ELF-1 (cell line): ENCODE data around the gene GNA14.
A peak's percentile ranks its signal among the peaks of the same experiment; 100 is the strongest.
"Not testable (repeated sequence)": the region's sequence is repeated elsewhere in the genome, so short reads cannot be mapped to it uniquely, and the experiment has no call there.

ENCODE experiments used
- DNase-seq: peaks from one replicate; pipeline ENCODE4 v3.0.0-alpha.2; 2016; ENCODE audit warnings: low read depth, low spot score

Gene GNA14

DNA sequence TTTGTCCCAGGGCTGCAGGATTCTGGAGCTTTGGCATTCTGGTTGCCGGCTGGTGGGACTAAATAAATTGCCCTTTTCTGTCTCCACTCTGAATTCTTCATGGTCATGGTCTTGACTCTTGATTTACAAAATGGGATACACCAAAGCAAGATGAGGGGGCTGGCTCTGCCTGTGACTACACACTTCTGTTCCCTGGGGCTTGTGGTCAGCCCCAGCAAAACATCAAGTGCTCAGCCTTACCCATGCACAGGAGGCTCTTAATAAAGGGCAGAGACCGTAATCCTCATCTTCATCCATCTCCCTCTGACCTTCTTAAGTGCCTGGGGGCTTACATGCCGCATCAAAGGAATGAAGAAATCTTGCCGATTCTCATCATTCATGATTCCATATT is 198.0 kb downstream of the GNA14 start:
- no peak for DNase-seq

DNA sequence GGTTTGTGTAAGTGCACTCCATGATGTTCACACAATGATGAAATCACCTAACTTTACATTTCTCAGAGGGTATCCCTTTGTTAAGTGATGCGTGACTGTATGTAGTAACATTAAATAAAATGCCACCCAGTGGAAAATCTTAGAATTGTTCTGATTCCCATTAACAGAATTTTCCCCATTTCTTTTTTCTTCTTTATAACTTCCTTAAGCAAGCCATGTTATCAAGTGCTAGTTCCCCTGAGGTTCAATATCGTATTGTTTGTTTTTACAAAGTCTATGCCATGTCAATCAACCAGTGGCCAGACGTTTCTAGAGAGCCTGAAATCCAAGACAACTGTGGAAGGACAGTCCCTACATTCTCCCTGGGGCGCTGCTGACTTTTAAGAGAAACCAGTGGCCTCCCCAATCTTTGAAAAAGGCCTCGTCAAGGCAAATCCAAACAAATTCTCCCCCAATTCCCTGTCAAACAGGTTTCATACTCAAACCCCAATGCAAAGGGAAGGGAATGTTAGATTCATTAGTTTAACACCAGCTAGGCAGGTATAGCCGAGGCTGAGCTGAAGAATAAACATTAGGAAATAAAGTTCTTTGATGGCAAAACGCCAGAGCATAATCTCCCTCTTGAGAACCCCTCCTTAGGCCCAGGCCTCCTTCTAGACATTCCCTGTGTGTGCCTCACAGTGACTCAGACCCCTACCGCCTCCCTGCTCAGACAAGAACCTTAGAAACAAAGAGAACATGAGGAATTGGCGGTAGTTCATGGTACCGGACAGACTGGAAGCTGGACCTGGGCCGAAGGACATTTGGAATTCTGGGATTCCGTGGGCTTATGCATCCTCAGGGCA is 198.7 kb downstream of the GNA14 start:
- DNase-seq = no peak

DNA sequence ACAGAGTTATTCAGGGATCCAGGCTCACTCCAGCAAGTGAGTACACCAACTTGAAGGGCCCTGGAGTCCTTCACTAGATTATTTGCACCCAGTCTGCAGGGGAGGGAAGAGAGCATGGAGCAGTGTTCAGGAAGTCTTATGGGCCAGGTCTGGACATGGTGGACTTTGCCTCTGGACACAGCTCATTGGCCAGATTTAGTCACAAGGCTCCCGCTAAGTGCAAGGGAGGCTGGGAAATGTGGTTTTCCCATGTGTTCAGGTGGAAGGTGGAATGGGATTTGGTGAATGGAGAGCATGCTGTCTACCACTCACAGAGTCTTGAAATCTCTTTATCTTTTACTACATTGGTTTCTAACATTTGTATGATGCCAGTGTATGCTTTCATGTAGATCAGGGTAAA is 200.5 kb downstream of the GNA14 start:
- DNase-seq = no peak

DNA sequence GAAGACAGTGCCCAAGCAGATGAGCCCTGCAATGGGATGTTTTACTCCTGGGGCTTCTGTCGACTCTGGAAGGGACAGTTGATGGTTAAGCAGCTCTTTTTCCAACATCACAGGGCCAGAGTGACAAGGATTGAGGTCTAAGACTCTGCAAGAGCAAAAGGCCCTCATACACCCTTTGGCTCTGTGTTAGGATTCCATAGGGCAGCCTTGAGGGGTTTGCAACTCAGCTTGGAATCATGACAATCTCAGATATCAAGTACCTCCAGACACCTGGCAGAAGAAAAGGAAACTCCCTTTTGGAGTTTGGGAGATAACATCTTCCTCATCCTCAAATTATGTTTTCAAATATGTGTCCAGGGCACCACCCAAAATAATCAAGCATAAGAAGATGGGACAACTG is 205.7 kb downstream of the GNA14 start:
- DNase-seq = no peak

DNA sequence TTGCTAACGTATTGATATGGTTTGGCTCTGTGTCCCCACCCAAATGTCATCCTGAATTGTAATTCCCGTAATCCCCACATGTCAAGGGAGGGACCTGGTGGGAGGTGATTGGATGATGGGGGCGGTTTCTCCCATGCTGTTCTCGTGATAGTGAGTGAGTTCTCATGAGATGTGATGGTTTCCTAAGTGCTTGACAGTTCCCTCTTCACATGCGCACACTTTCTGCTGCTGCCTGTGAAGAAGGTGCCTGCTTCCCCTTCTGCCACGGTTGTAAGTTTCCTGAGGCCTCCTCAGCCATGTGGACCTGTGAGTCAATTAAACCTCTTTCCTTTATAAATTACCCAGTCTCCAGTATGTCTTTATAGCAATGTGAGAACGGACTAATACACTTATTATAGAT is 207.0 kb downstream of the GNA14 start:
- not testable (repeated sequence) for DNase-seq

DNA sequence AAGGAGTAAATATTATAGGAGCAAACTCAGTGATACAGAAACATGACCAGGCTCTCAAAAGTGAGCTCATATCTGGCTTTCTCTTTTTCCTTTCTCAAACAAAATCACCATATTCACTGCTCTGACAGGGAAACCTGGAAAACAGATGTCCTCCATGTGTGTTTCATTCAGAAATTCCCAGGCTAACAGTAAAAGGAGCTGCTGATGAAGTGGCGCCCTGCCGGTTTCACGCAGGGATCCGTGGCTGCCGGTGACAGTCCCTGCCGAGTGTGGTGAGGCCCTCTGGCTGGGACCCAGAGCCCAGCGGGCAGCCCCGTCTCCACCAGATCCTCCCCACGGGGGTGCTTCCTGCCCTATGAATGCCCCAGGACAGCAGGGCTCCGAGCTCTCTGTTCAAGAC is 208.1 kb downstream of the GNA14 start:
- peak; percentile 43 for DNase-seq

DNA sequence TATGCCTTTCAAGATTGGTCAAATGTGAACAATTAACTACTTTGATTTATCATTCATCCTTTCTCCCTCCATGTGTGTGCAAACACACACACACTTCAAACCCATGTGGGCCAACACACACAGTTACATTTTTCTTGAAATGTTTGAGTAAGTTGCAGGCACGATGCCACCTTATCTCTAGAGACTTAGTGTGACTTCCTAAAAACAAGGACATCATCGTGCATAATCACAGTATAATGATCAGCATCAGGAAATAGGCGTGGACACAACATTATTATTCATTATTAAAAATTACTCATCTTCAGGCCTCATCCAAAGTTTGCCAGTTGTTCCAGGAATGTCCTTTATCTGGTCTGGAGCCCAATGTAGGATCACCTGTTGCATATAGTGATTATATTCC is 209.5 kb downstream of the GNA14 start:
- DNase-seq = no peak

DNA sequence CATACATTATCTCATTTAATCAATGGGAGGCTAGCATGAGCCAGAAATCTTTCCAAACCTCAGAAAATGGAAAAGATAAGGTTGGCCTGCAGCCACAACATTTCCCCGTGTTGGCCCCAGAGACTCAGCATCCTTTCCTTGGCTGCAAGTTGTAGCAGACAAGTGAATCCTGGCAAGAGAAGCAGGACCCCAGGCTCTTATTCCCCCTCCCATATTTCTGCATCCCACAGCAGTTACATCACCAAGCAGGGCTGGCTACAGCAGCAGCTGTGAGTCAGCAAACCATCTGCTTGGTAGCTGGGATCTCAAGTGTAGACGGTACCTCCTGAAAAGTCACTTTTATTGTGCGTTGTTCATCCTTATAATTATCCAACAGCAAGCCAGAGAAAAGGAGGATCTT is 212.4 kb downstream of the GNA14 start:
- DNase-seq = no peak

DNA sequence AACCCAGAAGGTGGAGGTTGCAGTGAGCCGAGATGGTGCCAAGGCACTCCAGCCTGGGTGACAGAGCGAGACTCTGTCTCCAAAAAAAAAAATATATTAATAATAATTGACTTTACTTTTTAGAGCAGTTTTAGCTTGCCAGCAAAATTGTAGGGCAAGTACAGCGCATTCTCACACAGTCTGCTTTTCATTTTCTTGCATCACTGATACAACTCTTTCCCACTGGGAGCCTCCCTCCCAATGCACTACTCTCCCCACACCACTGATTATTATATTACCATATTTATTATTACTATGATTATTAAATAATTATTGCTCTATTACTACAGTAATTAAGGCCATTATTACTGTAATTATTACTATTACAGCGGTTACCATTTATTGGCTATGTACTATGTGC is 212.8 kb downstream of the GNA14 start:
- DNase-seq = no peak

DNA sequence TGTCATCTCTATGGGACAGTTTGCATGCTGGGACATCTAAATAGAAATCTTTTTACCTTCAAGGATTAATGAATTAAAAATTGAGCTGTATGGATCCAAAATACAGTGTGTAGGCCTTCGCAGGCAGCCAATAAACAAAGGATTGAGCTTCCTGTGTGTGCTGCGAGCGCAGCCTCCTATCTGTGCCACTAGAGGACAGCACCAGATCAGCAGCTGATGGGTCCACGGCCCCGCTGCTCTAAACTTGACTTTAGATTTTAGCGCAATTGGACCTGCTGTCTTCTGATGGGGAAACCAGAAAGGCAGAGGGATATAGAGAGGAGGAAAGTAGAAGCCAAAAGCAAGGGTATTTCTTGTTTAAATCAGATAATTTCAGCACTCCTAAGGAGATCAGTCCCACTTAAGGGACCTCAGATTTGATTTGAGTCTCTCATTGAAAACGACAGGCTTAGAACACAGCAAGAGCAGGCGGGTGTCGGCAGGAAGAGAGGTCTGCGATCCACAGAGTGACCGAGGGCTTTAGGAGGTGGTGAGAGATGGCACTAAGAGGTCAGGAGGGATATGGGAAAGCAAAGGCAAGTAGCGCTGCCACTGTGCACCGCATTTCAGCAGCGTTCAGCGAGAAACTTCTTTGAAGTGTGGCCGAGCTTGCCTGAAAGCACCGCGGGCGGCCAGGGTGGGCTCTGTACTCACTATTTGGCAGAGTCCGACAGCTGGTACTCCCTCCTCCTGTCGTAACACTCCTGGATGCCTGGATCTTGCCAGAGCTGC is 214.3 kb downstream of the GNA14 start:
- peak; percentile 63 for DNase-seq

DNA sequence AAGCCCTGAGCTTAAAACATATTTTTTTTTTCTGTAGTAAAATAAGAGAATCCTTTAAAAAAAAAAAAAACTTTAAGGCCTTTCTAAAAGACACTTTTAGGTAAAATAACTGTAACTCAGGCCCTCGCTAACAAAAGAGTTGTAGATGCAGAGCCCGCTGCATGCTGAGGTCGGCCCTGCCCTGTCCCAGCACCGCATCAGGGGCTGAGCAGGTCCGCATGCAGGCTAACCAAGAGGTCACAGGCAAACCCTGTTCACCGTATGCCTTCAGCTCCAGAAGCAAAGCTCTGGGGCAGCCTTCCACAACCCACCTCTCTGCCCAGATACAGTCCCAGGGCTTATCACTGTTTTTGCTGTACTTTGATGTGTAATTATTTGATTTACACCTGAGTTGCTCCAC is 216.1 kb downstream of the GNA14 start:
- DNase-seq = no peak

DNA sequence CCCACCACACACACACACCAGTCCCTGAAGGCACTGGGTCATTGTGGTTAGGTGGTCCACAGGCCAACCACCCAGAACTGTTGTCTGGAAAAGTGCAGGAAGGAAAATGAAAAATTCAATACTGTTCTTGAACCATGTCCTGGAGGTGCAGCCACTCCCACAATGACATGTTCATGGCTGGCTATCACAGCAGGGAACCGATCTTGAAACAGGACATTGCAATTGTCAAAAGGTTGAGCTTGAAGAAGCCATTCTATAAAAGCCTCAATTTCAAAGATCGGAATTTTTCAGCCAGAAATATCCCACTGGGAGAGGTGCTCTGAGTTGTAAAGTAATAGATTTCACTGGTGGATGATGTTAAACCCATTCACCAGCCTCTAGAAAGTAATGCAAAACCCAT is 218.2 kb downstream of the GNA14 start:
- DNase-seq = no peak

DNA sequence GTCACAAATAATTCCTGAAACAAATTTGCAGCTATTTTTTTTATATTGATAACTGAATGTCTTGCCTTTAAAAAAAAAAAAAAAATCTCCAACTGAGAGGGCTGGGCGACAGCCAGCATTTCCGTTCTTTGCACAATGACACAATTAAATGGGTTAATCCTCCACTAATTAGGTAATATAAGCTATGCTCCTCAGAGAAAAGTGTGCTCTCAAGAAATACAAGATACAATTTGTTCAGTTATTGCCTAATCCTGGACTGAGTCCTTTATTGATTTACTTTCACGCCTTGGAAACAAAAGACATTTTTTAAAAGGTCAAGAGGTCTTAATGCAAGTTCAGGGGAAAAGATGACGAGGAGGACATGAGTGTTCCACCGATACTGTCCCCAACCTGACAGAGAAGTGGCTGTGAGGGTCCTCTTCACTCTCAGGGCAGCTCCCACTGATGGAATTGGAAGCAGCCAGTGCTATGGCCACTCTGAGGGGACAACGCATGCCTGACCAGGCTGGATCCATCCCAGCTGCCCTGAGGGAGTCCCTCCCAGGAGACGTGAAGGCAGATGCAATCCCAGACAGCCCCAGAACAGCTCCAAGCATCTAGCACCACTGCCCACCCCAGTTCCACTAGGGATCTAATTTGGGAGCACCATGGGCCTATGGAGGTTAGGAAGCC is 220.7 kb downstream of the GNA14 start:
- no peak for DNase-seq

DNA sequence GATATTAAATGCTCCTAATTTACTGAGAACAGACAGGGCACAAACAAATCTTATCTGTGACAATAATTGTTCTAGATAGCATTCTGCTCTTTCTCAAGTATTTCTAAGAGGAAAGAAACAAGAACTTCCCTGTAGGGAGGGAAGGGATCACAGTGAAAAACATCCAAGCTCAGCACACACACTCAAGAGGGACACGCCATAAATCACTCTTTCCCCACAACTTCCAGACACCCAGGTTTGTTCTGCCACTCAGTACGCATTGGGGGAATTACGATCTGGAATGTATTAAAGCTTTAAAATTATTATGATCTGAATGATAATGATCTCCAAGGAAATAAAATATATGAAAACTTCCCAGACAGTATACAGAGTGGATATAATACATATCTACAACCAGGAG is 221.4 kb downstream of the GNA14 start:
- no peak for DNase-seq

DNA sequence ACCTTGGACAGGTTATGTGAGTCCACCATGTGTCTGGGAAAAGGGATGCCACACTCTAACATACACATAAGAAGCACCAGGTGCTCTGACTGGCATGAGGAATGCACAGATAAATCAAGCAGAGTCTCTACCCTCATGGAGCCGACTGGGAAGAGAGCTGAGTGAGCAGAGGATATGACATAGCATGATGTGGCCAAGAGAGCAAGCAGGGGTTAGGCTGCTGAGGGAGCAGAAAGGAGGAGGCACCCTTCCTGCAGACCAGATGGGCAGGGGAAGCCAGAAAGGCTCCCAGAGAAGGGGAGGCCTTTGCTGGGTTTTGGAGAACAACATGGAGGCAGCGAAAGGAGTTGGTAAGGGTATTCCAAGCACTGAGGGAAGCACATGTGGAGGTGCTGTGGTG is 223.1 kb downstream of the GNA14 start:
- DNase-seq = no peak

DNA sequence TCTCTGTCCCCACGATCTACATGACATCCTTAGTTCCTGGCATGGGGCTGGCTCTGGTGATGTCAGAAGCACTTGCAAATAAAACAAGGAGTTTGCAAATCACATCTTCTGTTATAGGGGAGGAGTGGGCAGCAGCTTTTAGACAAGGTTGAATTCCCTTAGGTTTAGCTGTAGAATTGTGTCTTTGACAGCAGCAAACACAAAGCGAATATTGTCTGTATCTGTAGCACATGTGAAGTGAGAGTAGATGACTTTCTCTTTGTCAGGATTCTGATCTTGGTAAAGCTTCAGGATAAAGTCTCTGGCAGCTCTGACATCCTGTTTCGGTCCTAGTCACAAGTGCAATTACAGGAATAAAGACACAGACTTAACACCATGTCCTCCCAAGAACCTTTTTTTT is 224.3 kb downstream of the GNA14 start:
- no peak for DNase-seq

DNA sequence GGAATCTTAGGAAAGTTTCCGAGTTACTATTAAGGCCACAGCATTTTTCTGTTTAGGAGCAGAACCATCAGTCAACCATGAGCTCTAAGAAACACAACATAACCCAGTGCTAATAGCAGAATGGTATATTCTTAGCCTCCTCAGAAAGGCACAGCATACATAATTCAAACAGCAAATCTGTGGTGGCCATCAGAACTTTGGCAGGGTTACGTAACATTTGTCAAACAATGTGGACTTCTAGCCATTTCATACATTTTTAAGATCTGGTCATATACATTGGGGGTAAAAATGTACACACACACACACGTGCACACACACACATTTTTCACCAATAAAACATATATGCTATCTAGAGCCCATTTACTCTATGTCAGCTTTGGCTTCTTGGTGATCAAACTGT is 225.2 kb downstream of the GNA14 start:
- DNase-seq = no peak

DNA sequence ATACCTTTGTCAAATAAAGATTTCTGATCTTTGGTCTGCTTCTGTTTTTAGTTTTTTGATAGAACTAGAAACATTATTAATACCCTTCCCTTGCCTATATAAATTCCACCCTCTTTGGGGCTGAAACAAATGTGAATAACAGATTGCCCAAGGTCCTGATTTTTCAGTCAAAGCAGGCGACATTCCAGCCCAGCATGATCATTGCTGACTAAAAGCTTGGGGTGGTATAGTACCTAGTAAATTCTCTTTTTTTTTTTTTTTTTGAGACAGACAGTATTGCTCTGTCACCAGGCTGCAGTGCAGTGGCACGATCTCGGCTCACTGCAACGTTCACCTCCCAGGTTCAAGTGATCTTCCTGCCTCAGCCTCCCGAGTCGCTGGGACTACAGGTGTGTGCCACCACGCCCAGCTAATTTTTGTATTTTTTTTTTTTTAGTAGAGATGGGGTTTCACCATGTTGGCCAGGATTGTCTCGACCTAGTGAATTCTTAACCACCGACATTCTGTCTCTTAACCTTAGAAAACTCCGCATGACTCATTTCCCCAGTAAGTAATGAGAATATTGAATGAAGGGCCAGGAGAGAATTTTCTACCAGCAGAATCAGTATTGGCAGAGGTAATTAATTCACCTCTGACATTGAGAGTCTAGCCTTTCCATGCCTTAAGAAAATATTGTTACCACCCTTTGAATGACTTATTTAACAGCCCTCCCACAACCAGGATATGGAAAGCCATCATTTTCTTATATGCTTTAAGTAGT is 226.4 kb downstream of the GNA14 start:
- DNase-seq = no peak

DNA sequence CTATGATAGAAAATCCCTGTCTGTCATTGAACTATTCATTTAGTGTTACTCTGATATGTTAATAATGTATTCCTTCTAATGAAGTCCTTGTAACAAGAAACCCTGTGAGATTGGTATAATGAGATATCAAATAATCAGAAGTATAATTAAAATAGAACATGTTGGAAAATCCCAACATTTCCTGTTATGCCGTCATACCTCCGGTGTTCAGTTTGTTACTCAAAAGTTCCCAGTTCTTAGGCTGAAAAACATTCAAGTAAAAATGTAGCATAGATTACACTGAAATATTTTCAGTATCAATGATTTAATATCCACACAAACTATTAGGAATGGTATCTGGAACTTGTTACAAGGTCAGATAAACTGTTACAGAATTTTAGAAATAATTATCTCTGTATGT is 227.5 kb downstream of the GNA14 start:
- no peak for DNase-seq

DNA sequence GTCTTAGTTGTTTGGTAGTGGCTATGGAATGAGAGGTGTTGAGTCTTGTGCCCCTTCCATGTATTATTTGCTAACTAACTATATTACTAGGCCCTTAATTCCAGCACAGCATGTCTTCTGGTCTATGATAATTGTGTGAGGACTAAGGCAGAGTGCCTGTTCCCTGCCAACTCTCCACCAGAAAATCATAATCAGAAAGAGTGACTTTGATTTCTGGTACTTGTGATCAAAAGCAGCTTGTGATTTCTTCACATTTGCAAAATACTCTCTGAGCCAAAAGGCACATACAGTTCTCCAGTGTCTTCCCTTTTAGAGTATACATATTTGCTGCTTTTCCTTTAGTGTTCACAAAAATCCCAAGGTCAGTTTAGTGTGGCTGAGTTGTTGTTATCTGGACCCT is 229.9 kb downstream of the GNA14 start:
- DNase-seq = no peak

DNA sequence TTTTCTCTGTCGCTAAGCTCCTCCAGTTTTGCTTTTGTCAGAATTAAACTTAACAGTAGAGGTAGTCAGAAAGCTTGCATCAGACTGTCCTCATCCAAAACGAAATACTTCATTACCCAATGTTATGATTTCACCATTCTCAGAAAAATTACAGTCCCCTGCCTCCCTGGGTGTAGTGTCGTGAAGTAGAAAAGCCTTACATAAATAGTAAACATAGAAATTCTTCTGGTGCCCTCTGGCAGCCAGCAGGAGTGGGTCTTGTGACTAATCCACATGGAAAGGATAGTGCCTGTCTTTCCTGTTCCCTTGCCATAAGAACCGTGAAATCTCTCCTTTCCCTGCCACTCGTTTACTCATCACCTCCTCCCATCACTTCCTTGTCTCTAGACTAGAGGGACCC is 230.6 kb downstream of the GNA14 start:
- no peak for DNase-seq

DNA sequence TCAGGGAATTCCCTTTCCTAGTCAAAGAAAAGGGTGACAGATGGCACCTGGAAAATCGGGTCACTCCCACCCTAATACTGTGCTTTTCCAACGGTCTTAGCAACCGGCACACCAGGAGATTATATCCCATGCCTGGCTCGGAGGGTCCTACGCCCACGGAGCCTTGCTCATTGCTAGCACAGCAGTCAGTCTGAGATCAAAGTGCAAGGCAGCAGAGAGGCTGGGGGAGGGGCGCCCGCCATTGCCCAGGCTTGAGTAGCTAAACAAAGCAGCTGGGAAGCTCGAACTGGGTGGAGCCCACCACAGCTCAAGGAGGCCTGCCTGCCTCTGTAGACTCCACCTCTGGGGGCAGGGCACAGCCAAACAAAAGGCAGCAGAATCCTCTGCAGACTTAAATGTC is 239.6 kb downstream of the GNA14 start:
- DNase-seq = not testable (repeated sequence)
